Cardiac fibroblast (primary cell): ENCODE data around the gene IGHMBP2.
A peak's percentile ranks its signal among the peaks of the same experiment; 100 is the strongest.

Experiments used
- DNase-seq, 2 donors: peaks; one replicate each; pipeline versions ENCODE4 v3.0.0 to v3.0.0-alpha.2; 2010; ENCODE audit warnings: low read depth in 2 of 2
- H3K4me3 ChIP-seq, 2 donors: replicated peaks in 1 of 2; 1 replicate in 1 of 2; 2 replicates in 1 of 2; pipeline ENCODE4 v1.5.1; 2011; ENCODE audit warnings: low read depth in 2 of 2, low read length in 2 of 2, mild to moderate bottlenecking in 2 of 2, moderate library complexity in 1 of 2
- TF ChIP-seq, protein P1 (sequence below): IDR thresholded peaks from one replicate; pipeline ENCODE4 v1.5.1; 2011; ENCODE audit warnings: low read depth, mild to moderate bottlenecking, low read length, inconsistent platforms

IGHMBP2 gene

DNA sequence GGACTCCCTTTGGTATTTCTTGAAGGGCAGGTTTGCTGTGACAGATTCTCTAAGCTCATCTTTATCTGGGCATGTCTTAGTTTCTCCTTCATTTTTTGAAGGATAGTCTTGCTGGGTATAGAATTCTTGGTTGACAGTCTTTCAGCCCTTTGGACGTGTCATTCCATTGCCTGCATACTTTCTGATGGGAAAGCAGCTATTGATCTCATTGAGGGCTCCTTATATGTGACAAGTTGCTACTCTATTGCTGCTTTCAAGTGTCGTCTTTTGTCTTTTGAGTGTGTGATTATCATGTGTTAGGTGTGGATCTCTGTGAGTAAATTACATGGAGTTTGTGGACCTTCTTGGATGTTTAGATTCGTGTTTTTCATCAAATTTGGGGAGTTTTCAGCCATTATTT lies 21.9 kb downstream of the IGHMBP2 start:
- no peak overlapping the region for H3K4me3 ChIP-seq
- TF ChIP-seq, protein P1, sequence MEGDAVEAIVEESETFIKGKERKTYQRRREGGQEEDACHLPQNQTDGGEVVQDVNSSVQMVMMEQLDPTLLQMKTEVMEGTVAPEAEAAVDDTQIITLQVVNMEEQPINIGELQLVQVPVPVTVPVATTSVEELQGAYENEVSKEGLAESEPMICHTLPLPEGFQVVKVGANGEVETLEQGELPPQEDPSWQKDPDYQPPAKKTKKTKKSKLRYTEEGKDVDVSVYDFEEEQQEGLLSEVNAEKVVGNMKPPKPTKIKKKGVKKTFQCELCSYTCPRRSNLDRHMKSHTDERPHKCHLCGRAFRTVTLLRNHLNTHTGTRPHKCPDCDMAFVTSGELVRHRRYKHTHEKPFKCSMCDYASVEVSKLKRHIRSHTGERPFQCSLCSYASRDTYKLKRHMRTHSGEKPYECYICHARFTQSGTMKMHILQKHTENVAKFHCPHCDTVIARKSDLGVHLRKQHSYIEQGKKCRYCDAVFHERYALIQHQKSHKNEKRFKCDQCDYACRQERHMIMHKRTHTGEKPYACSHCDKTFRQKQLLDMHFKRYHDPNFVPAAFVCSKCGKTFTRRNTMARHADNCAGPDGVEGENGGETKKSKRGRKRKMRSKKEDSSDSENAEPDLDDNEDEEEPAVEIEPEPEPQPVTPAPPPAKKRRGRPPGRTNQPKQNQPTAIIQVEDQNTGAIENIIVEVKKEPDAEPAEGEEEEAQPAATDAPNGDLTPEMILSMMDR: no peak
- no peak for DNase-seq

DNA sequence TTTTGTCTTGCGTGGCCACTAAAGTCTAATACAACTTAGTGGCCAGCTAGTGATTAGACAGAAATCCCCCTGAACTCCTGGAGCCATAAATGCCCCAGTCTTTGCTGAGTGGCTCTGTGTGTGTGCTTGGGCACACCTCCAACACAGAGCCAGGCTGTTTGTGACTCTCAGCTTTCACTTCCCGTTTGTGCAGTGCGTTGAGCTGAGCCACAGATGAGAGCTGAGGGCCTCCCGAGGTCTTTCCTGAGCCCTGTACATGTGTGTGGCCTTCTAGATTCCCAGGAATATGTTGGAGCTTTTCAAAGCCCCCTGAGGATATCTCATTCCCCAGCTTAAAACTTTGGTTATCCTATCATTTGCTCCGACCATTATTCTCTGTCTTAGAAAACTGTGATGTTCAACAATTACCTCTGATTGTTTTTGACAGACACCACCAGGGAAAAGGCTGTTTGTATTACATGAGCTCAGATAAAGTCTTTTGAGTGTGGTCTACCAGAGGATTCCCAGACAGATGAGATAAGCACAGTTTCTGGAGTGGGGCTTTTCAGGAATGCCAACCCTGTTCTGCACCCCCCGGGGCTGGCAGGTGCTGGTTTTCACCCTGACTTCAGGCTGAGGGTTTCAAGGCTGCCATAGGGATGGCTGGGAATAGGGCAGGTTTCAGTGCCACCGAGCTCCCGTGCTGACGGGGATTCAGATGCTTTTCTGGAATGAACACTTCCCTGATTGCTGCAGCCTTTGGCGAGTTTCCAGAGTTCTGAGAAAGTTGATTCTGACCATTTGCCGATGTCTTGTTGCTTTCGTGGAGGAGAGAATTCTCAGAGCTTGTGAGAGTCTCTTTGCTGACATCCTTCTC lies 23.8 kb downstream of the IGHMBP2 start:
- TF ChIP-seq, protein P1: no peak
- peak in 1 of 2 donors; percentile 69 for DNase-seq

DNA sequence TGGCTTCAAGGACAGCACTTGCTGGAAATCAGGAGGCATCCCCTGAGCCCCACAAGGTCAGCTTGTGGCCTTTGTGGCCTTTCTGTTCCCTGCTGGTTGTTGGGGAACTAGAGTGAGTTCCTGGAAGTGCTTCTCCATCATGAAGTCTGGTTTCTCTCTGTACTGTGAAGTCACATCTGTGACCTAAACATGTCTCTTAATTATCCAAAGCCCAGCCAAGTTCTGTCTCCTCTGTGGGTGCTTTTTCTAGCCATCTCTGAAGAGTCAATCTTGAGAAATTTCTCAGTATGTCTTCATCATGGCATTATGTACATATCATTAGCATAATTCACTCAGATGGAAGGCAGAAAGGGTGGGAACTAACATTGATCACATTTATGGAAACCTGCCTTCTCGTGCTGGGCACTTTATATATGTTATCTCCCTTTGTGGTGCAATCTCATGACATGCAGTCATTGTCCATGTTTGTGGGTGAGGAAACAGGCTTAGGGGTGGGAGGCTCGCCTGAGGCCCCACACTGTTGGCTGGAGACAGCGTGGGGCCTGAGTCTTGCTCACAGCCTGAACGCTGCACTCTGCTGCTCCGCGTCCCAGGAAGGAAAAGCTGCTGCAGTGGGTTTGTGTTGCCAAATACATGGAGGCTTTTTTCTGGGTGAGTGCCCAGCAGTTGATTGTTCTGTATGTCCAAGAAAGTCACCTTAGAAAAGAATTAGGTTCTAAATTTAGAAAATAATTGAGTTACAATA lies 24.6 kb downstream of the IGHMBP2 start:
- peak in 1 of 2 donors; percentile 50 for DNase-seq
- TF ChIP-seq, protein P1: no peak
- no peak overlapping the region for H3K4me3 ChIP-seq

More for the DNA sequence above, 23.8 kb downstream of the IGHMBP2 start:
- no peak overlapping the region for H3K4me3 ChIP-seq

DNA sequence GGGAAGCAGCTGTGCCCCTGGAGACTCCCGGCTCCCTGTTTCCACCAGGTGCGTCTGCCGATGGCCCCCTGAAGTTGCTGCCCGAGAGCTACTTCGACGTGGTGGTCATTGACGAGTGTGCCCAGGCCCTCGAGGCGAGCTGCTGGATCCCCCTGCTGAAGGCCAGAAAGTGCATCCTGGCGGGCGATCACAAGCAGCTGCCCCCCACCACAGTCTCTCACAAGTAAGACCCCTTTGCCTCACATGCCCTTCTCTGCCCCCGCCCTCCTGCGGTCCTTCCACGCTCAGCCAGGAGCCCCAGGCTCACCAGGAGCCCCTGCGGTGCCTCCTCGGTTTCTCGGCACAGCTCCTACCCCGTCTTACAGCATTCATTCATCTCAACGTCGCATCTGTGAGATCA lies 25.4 kb downstream of the IGHMBP2 start:
- TF ChIP-seq, protein P1: no peak
- no peak overlapping the region for H3K4me3 ChIP-seq
- DNase-seq: no peak

DNA sequence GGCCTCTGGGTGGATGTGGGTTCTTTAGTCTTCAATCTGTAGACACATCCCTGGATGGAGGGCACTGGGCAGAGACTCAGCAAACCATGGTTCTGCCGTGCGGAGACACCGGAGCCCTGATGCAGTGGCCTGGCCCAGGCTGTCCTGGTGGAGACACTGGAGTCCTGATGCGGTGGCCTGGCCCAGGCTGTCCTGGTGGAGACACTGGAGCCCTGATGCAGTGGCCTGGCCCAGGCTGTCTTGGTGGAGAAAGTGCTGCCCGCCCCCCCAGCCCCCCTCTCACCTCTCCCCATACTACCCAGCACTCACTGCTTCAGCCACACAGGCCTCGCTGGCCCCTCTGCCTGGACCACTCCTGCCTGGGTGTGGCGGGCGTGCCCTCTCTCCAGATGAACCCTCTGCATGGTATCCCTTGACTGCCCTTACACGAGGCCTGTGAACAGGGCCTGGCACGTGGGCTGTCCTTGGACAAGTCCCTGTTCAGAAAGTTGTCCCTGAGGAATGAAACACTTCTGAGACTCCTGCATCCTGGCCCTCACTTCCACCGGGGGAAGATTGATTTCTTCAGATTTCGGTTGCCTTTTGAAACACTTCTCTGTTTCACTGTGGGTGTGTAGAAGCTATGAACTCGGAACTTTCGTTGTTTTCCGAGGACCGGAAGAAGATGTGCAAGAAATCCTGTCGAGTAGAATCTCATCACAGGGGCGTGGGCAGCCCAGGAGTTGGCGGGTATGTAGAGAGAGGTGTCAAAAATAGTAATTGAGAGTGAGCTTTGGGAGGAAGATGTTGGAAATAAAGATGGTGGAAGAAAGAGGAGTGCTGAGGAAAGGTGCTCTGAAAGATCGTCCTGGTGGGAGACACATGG lies 26.2 kb downstream of the IGHMBP2 start:
- TF ChIP-seq, protein P1: no peak
- H3K4me3 ChIP-seq: no peak overlapping the region
- no peak for DNase-seq
